ENCODE results near the gene HOXC9.

GRCh38 chr12:54004063-54004840, 4.3 kb downstream of the HOXC9 start:
- TF ChIP-seq, protein P1, sequence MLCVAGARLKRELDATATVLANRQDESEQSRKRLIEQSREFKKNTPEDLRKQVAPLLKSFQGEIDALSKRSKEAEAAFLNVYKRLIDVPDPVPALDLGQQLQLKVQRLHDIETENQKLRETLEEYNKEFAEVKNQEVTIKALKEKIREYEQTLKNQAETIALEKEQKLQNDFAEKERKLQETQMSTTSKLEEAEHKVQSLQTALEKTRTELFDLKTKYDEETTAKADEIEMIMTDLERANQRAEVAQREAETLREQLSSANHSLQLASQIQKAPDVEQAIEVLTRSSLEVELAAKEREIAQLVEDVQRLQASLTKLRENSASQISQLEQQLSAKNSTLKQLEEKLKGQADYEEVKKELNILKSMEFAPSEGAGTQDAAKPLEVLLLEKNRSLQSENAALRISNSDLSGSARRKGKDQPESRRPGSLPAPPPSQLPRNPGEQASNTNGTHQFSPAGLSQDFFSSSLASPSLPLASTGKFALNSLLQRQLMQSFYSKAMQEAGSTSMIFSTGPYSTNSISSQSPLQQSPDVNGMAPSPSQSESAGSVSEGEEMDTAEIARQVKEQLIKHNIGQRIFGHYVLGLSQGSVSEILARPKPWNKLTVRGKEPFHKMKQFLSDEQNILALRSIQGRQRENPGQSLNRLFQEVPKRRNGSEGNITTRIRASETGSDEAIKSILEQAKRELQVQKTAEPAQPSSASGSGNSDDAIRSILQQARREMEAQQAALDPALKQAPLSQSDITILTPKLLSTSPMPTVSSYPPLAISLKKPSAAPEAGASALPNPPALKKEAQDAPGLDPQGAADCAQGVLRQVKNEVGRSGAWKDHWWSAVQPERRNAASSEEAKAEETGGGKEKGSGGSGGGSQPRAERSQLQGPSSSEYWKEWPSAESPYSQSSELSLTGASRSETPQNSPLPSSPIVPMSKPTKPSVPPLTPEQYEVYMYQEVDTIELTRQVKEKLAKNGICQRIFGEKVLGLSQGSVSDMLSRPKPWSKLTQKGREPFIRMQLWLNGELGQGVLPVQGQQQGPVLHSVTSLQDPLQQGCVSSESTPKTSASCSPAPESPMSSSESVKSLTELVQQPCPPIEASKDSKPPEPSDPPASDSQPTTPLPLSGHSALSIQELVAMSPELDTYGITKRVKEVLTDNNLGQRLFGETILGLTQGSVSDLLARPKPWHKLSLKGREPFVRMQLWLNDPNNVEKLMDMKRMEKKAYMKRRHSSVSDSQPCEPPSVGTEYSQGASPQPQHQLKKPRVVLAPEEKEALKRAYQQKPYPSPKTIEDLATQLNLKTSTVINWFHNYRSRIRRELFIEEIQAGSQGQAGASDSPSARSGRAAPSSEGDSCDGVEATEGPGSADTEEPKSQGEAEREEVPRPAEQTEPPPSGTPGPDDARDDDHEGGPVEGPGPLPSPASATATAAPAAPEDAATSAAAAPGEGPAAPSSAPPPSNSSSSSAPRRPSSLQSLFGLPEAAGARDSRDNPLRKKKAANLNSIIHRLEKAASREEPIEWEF (CRISPR knock-in tag; IDR thresholded peaks at IDR 0.05), result no peak
- TF ChIP-seq ZNF134 (CRISPR knock-in tag; conservative IDR thresholded peaks at IDR 0.05) (no peak), SMAD1 (IDR thresholded peaks at IDR 0.05; ENCODE audit: low read depth, low read length, partially characterized antibody) (no peak), LCOR (CRISPR knock-in tag; IDR thresholded peaks at IDR 0.05) (no peak), NR3C1 (CRISPR knock-in tag; IDR thresholded peaks at IDR 0.05) (no peak), ZBTB8A (IDR thresholded peaks at IDR 0.05; ENCODE audit: partially characterized antibody) (no peak), NR1H2 (CRISPR knock-in tag; IDR thresholded peaks at IDR 0.05) (no peak), DNMT1 (IDR thresholded peaks at IDR 0.05) (no peak), NCOR1 (IDR thresholded peaks at IDR 0.05) (no peak; the same call in 1 of the 2 replicates), CHD4 (IDR thresholded peaks at IDR 0.05; ENCODE audit: insufficient read depth, insufficient replicate concordance, low read depth, low read length, poor library complexity, severe bottlenecking) (no peak), POLR2G (IDR thresholded peaks at IDR 0.05; ENCODE audit: low read depth, low read length) (no peak), REST (IDR thresholded peaks at IDR 0.05; ENCODE audit: borderline replicate concordance) (peak; percentile 56), REST (CRISPR knock-in tag; IDR thresholded peaks at IDR 0.05; ENCODE audit: low read depth) (no peak), PHB2 (IDR thresholded peaks at IDR 0.05; ENCODE audit: low read depth) (no peak)
- TF ChIP-seq, protein P2, sequence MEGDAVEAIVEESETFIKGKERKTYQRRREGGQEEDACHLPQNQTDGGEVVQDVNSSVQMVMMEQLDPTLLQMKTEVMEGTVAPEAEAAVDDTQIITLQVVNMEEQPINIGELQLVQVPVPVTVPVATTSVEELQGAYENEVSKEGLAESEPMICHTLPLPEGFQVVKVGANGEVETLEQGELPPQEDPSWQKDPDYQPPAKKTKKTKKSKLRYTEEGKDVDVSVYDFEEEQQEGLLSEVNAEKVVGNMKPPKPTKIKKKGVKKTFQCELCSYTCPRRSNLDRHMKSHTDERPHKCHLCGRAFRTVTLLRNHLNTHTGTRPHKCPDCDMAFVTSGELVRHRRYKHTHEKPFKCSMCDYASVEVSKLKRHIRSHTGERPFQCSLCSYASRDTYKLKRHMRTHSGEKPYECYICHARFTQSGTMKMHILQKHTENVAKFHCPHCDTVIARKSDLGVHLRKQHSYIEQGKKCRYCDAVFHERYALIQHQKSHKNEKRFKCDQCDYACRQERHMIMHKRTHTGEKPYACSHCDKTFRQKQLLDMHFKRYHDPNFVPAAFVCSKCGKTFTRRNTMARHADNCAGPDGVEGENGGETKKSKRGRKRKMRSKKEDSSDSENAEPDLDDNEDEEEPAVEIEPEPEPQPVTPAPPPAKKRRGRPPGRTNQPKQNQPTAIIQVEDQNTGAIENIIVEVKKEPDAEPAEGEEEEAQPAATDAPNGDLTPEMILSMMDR (IDR thresholded peaks at IDR 0.05 in 2 of 3, conservative IDR thresholded peaks at IDR 0.05 in 1 of 3; ENCODE audit: insufficient read depth in 2 of 3, low read depth in 1 of 3, low read length in 3 of 3), result peak; percentile 52 to 58 (median 57)
